Measurements from ENCODE around the gene ATP6V0A4.

The ATP6V0A4 gene

DNA sequence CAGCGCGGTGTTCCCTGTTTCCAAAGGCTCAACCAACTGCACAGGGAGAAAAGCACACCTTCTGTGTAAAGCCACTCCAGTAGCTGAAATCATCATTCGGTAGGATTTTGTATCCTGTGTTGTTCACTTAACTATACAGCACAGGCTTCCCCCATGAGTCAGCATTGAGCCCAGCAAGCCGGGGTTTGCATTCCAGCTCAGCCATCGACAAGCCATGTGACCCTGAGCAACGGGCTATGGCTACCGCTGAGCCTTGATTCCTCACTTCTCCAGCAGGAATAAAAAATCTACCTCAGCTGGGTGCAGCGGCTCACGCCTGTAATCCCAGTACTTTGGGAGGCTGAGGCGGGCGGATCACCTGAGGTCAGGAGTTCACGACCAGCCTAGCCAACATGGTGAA is 44.1 kb upstream of the ATP6V0A4 start:
- DNase-seq (ENCODE audit: low read depth in 1 of 2, low spot score in 1 of 2): no peak
- H3K27me3 ChIP-seq (ENCODE audit: insufficient read depth, poor library complexity, severe bottlenecking): no peaks in the 10 kb centered on the region
- no peak overlapping the region for H3K4me3 ChIP-seq (replicated peaks; ENCODE audit: insufficient read depth, low read length)
- H3K27ac ChIP-seq (replicated peaks): no peak overlapping the region
- no peak for TF ChIP-seq SPI1 (IDR thresholded peaks at IDR 0.05; ENCODE audit: borderline replicate concordance, low read depth)
- no peak for TF ChIP-seq GABPA (IDR thresholded peaks at IDR 0.05; ENCODE audit: low read depth)
- no peak for TF ChIP-seq CTCF (IDR thresholded peaks at IDR 0.05; ENCODE audit: insufficient read depth, low read length)
- TF ChIP-seq, protein P1, sequence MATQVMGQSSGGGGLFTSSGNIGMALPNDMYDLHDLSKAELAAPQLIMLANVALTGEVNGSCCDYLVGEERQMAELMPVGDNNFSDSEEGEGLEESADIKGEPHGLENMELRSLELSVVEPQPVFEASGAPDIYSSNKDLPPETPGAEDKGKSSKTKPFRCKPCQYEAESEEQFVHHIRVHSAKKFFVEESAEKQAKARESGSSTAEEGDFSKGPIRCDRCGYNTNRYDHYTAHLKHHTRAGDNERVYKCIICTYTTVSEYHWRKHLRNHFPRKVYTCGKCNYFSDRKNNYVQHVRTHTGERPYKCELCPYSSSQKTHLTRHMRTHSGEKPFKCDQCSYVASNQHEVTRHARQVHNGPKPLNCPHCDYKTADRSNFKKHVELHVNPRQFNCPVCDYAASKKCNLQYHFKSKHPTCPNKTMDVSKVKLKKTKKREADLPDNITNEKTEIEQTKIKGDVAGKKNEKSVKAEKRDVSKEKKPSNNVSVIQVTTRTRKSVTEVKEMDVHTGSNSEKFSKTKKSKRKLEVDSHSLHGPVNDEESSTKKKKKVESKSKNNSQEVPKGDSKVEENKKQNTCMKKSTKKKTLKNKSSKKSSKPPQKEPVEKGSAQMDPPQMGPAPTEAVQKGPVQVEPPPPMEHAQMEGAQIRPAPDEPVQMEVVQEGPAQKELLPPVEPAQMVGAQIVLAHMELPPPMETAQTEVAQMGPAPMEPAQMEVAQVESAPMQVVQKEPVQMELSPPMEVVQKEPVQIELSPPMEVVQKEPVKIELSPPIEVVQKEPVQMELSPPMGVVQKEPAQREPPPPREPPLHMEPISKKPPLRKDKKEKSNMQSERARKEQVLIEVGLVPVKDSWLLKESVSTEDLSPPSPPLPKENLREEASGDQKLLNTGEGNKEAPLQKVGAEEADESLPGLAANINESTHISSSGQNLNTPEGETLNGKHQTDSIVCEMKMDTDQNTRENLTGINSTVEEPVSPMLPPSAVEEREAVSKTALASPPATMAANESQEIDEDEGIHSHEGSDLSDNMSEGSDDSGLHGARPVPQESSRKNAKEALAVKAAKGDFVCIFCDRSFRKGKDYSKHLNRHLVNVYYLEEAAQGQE (IDR thresholded peaks at IDR 0.05; ENCODE audit: insufficient replicate concordance, low read depth): no peak
- no peak for TF ChIP-seq POLR2AphosphoS5 (IDR thresholded peaks at IDR 0.05; ENCODE audit: low read depth)

GRCh38 chr7:138838166-138838565 is 40.2 kb upstream of the ATP6V0A4 start:
- DNase-seq (ENCODE audit: low read depth in 1 of 2, low spot score in 1 of 2): no peak
- Histone ChIP-seq H3K27ac (replicated peaks) (no peak overlapping the region), H3K27me3 (ENCODE audit: insufficient read depth, poor library complexity, severe bottlenecking) (no peaks in the 10 kb centered on the region), H3K4me3 (replicated peaks; ENCODE audit: insufficient read depth, low read length) (no peak overlapping the region)
- no peak for TF ChIP-seq POLR2AphosphoS5 (IDR thresholded peaks at IDR 0.05; ENCODE audit: low read depth)
- no peak for TF ChIP-seq SPI1 (IDR thresholded peaks at IDR 0.05; ENCODE audit: borderline replicate concordance, low read depth)
- no peak for TF ChIP-seq CTCF (IDR thresholded peaks at IDR 0.05; ENCODE audit: insufficient read depth, low read length)
- TF ChIP-seq, protein P1 (IDR thresholded peaks at IDR 0.05; ENCODE audit: insufficient replicate concordance, low read depth): no peak
- TF ChIP-seq GABPA (IDR thresholded peaks at IDR 0.05; ENCODE audit: low read depth): no peak

- Histone ChIP-seq H3K4me3 (replicated peaks; ENCODE audit: insufficient read depth, low read length) (no peak overlapping the region), H3K27ac (replicated peaks) (no peak overlapping the region), H3K27me3 (ENCODE audit: insufficient read depth, poor library complexity, severe bottlenecking) (no peaks in the 10 kb centered on the region)
- DNase-seq (ENCODE audit: low read depth in 1 of 2, low spot score in 1 of 2): no peak
- TF ChIP-seq CTCF (IDR thresholded peaks at IDR 0.05; ENCODE audit: insufficient read depth, low read length): no peak
- no peak for TF ChIP-seq GABPA (IDR thresholded peaks at IDR 0.05; ENCODE audit: low read depth)
- TF ChIP-seq SPI1 (IDR thresholded peaks at IDR 0.05; ENCODE audit: borderline replicate concordance, low read depth): no peak
- TF ChIP-seq, protein P1 (IDR thresholded peaks at IDR 0.05; ENCODE audit: insufficient replicate concordance, low read depth): no peak
- no peak for TF ChIP-seq POLR2AphosphoS5 (IDR thresholded peaks at IDR 0.05; ENCODE audit: low read depth)
Measured at GRCh38 chr7:138837627-138838026, 39.6 kb upstream of the ATP6V0A4 start.
